AG04450 (cell line): Measurements from ENCODE around the gene CNTNAP5. TPM values are rescaled to one million over a fixed set of nuclear protein-coding genes. Genes with fewer than 3 reads are reported as not detected.

ENCODE experiments used
- CTCF ChIA-PET: fragments of 300-600, 350-600 bp; formaldehyde crosslinking; extraction: SDS; loops from one replicate; lab custom pipeline; 2022; ENCODE audit warnings: antibody characterized with exemption, inconsistent platforms; lab: Charles Lee
- POLR2A ChIA-PET: fragments of 350-600 bp; formaldehyde crosslinking; extraction: SDS; loops from one replicate; lab custom pipeline; 2021; ENCODE audit warnings: antibody characterized with exemption, inconsistent platforms; lab: Yijun Ruan, JAX
- DNase-seq: peaks from one replicate; pipeline ENCODE4 v3.0.0-alpha.2; 2011; ENCODE audit warnings: low read depth, low spot score
- H3K27ac ChIP-seq: one replicate; pipeline ENCODE4 v1.5.1; 2012; ENCODE audit warnings: low read depth, low read length, control low read depth
- H3K27me3 ChIP-seq: one replicate; pipeline ENCODE4 v1.6.0; 2012; ENCODE audit warnings: low read length; ENCODE audit not compliant: control insufficient read depth, insufficient read depth
- H3K4me3 ChIP-seq: 2 replicates; pipeline ENCODE4 v1.5.1; 2011; ENCODE audit warnings: mild to moderate bottlenecking, low read depth, low read length, control low read depth
- H3K9me3 ChIP-seq: 2 replicates; pipeline ENCODE4 v1.5.1; 2012; ENCODE audit warnings: low read length; ENCODE audit not compliant: control insufficient read depth, insufficient read depth
- CTCF ChIP-seq: IDR thresholded peaks from 2 replicates; pipeline ENCODE4 v1.5.1; 2011; ENCODE audit warnings: low read depth, low read length, control low read depth, inconsistent platforms
- polyA plus RNA-seq: library from polyadenylated mRNA; depleted of rRNA; stranded (reverse); fragments of >200 nt; gene quantifications from 2 replicates; pipeline ENCODE4 v1.2.3, GENCODE V29; 2011

CNTNAP5 gene
- polyA plus RNA-seq, 1 experiment = not detected

DNA sequence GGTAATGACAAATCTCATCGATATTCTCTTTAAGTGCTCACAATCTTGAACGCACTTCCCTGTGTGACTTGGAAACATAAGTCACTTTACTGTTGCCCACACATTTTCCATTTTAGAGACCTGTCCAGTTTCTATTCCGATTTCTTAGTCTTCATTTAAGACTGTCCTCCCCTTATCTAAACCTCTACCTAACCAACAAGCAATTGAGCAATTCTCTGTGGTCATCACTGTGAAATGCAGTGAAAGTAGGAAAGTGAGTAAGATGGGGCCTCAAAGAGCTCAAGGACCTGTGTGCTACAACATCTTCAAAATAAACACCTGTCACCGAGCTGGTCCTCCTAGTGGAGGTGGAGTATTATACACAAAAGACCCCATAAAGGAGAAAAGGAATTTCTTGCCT lies 184.4 kb downstream of the CNTNAP5 start:
- no peak for DNase-seq
- CTCF ChIA-PET = no interaction called here
- Histone ChIP-seq H3K4me3 (no peak overlapping the region), H3K27me3 (no peaks in the 10 kb centered on the region), H3K27ac (no peak overlapping the region), H3K9me3 (peaks cover 6% of the 10 kb centered on the region)
- POLR2A ChIA-PET = no interaction called here
- no peak for TF ChIP-seq CTCF

DNA sequence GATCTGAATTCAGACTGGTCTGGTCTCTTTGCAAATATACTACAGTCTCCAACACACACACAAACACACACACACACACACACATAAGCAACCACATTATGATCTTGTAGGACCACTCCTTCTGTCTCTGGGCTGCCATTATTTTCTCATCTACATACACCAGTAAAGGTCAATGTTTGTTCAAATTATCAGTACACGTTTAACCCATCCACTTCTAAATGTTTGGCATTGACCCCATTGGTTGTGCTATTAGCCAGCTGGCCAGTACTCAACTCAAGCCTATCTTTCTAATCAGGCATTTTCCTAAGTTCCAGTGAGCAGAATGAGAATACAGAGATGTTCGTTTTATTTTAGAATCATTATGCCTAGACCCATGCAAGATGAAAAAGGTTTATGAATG lies 186.4 kb downstream of the CNTNAP5 start:
- no peak for DNase-seq
- ChIA-PET CTCF (no interaction called here), POLR2A (no interaction called here)
- no peak overlapping the region for H3K4me3 ChIP-seq
- H3K27me3 ChIP-seq = no peaks in the 10 kb centered on the region
- peaks cover 6% of the 10 kb centered on the region for H3K9me3 ChIP-seq
- no peak for TF ChIP-seq CTCF
- no peak overlapping the region for H3K27ac ChIP-seq

- Histone ChIP-seq H3K9me3 (peaks cover 6% of the 10 kb centered on the region), H3K4me3 (no peak overlapping the region), H3K27me3 (no peaks in the 10 kb centered on the region), H3K27ac (no peak overlapping the region)
- POLR2A ChIA-PET = no interaction called here
- no peak for DNase-seq
- CTCF ChIA-PET = no interaction called here
- no peak for TF ChIP-seq CTCF
These were observed 189.0 kb downstream of the CNTNAP5 start for GRCh38 chr2:124213977-124214587.

DNA sequence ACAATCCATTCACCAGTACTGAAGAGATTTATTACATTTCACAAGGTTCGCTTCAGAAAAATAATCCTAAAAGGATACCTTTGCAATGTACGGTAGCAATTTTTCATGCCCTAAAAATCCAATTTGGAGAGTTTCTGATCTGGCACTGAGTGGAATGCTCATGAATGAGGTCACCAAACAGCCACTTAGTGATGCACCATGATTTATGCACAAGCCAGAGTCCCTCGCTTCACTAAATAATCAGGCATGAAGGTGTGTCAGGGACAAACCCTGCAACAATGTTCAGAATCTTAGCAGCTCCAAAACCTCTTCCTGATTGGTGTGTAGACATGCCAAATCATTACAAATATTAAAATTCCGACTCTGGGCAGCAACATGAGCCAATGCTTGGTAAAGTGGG lies 221.1 kb downstream of the CNTNAP5 start:
- ChIA-PET CTCF (no interaction called here), POLR2A (no interaction called here)
- DNase-seq = no peak
- Histone ChIP-seq H3K4me3 (no peak overlapping the region), H3K27me3 (no peaks in the 10 kb centered on the region), H3K27ac (no peak overlapping the region), H3K9me3 (peaks cover 13% of the 10 kb centered on the region; the same call in 1 of the 2 replicates)
- TF ChIP-seq CTCF = no peak

GRCh38 chr2:124248386-124248785 lies 223.3 kb downstream of the CNTNAP5 start:
- Histone ChIP-seq H3K4me3 (no peak overlapping the region), H3K27me3 (no peaks in the 10 kb centered on the region), H3K9me3 (peaks cover 13% of the 10 kb centered on the region; the same call in 1 of the 2 replicates), H3K27ac (no peak overlapping the region)
- CTCF ChIA-PET = no interaction called here
- DNase-seq = no peak
- no peak for TF ChIP-seq CTCF
- POLR2A ChIA-PET = no interaction called here
